Measurements from ENCODE around the gene WDR86.

- TF ChIP-seq MXI1 (conservative IDR thresholded peaks at IDR 0.05; ENCODE audit: poor library complexity, severe bottlenecking) (no peak), CTCF (IDR thresholded peaks at IDR 0.05; ENCODE audit: poor library complexity, severe bottlenecking) (no peak), EZH2 (IDR thresholded peaks at IDR 0.05; ENCODE audit: borderline replicate concordance, insufficient read depth, low read length, poor library complexity, severe bottlenecking) (no peak), EP300 (conservative IDR thresholded peaks at IDR 0.05; ENCODE audit: poor library complexity, severe bottlenecking) (no peak)
Observed at GRCh38 chr7:151384776-151385625, 24.8 kb downstream of the WDR86 start.

All from neural cell (in vitro differentiated cells).